GM23338 (cell line): Measurements from ENCODE around the gene PPP1R2B. TPM values are rescaled to one million over a fixed set of nuclear protein-coding genes. Genes with fewer than 3 reads are reported as not detected.
"Not testable (repeated sequence)": the region's sequence is repeated elsewhere in the genome, so short reads cannot be mapped to it uniquely, and the experiment has no call there.

Source experiments
- ATAC-seq: fragments of 200-7000 bp; cut with Tn5 transposase; 3 replicates; pipeline ENCODE4 v1.9.1; 2020
- DNase-seq: peaks from one replicate; pipeline ENCODE4 v3.0.0-alpha.2; 2015; ENCODE audit warnings: low spot score
- H2AFZ ChIP-seq: fragments of 200-600 bp; sonication (generic); 2 replicates; pipeline ENCODE4 v1.8.0; 2016; ENCODE audit warnings: antibody characterized with exemption, mild to moderate bottlenecking, moderate library complexity
- H3F3A ChIP-seq: fragments of 200-600 bp; sonication (generic); replicated peaks from 2 replicates; pipeline ENCODE4 v1.8.0; 2017; ENCODE audit warnings: antibody characterized with exemption, mixed run types, low read depth
- H3K27ac ChIP-seq: fragments of 200-600 bp; sonication (generic); 2 replicates; pipeline ENCODE4 v1.6.1; 2016; ENCODE audit warnings: low read depth
- H3K27me3 ChIP-seq: fragments of 200-600 bp; sonication (generic); 2 replicates; pipeline ENCODE4 v1.8.0; 2016; ENCODE audit warnings: mild to moderate bottlenecking, mixed run types, moderate library complexity; ENCODE audit not compliant: insufficient read depth
- H3K36me3 ChIP-seq: fragments of 200-600 bp; sonication (generic); 2 replicates; pipeline ENCODE4 v1.8.0; 2016; ENCODE audit warnings: mild to moderate bottlenecking; ENCODE audit not compliant: insufficient read depth
- H3K4me1 ChIP-seq: fragments of 200-600 bp; sonication (generic); 2 replicates; pipeline ENCODE4 v1.8.0; 2016; ENCODE audit warnings: mild to moderate bottlenecking, moderate library complexity; ENCODE audit not compliant: insufficient read depth
- H3K4me2 ChIP-seq: fragments of 200-600 bp; sonication (generic); 2 replicates; pipeline ENCODE4 v1.7.1; 2017; ENCODE audit warnings: mixed run types
- H3K4me3 ChIP-seq: fragments of 200-600 bp; sonication (generic); 2 replicates; pipeline ENCODE4 v1.6.1; 2016; ENCODE audit warnings: mixed run types
- H3K79me2 ChIP-seq: fragments of 200-600 bp; sonication (generic); replicated peaks from 2 replicates; pipeline ENCODE4 v1.8.0; 2017; ENCODE audit warnings: mild to moderate bottlenecking; ENCODE audit not compliant: insufficient read depth
- H3K9me2 ChIP-seq: fragments of 200-600 bp; sonication (generic); 2 replicates; pipeline ENCODE4 v1.8.0; 2017; ENCODE audit not compliant: insufficient read depth
- H4K20me1 ChIP-seq: fragments of 200-600 bp; sonication (generic); replicated peaks from 2 replicates; pipeline ENCODE4 v1.8.0; 2017; ENCODE audit warnings: mild to moderate bottlenecking; ENCODE audit not compliant: insufficient read depth
- H3K27ac Mint-ChIP-seq: 2 replicates; pipeline ENCODE4 v1.8.0; 2020; ENCODE audit warnings: inconsistent platforms, mild to moderate bottlenecking, moderate library complexity, mixed read lengths
- H3K27me3 Mint-ChIP-seq: 3 replicates; pipeline ENCODE4 v1.8.0; 2022; ENCODE audit warnings: low read depth, mild to moderate bottlenecking, moderate library complexity, mixed read lengths, inconsistent platforms; ENCODE audit not compliant: insufficient read depth, poor library complexity
- H3K36me3 Mint-ChIP-seq: 3 replicates; pipeline ENCODE4 v1.8.0; 2021; ENCODE audit warnings: low read depth, mild to moderate bottlenecking, inconsistent platforms, moderate library complexity, mixed read lengths
- H3K4me1 Mint-ChIP-seq: 3 replicates; pipeline ENCODE4 v1.8.0; 2020; ENCODE audit warnings: mild to moderate bottlenecking, inconsistent platforms, mixed read lengths
- H3K4me3 Mint-ChIP-seq: 3 replicates; pipeline ENCODE4 v1.8.0; 2021; ENCODE audit warnings: moderate library complexity, mild to moderate bottlenecking, inconsistent platforms, mixed read lengths
- H3K9me3 Mint-ChIP-seq: 3 replicates; pipeline ENCODE4 v1.8.0; 2020; ENCODE audit warnings: moderate library complexity, mild to moderate bottlenecking, inconsistent platforms, mixed read lengths
- CREB1 ChIP-seq: fragments of 250-450 bp; sonication (Bioruptor Pico); IDR thresholded peaks from 2 replicates; pipeline ENCODE4 v1.5.0; 2020; ENCODE audit warnings: low read depth, mild to moderate bottlenecking, moderate library complexity
- CTCF ChIP-seq, 2 experiments: fragments of 200-600 bp in 1 of 2; sonication (generic) in 1 of 2; conservative IDR thresholded peaks; 2 replicates each; pipeline versions ENCODE4 v1.5.1 to v1.6.1; 2016 to 2017; ENCODE audit warnings: antibody characterized with exemption in 2 of 2, low read depth in 2 of 2, mild to moderate bottlenecking in 2 of 2, moderate library complexity in 1 of 2
- ETS1 ChIP-seq: IDR thresholded peaks from 2 replicates; pipeline ENCODE4 v1.6.1; 2016; ENCODE audit warnings: antibody characterized with exemption
- EZH2 ChIP-seq: fragments of 200-600 bp; sonication (generic); IDR thresholded peaks from one replicate; pipeline ENCODE4 v1.8.0; 2017; ENCODE audit warnings: antibody characterized with exemption, mild to moderate bottlenecking, low read depth; ENCODE audit not compliant: unreplicated experiment
- EZH2phosphoT487 ChIP-seq: fragments of 200-600 bp; sonication (generic); IDR thresholded peaks from one replicate; pipeline ENCODE4 v1.8.1; 2018; ENCODE audit warnings: antibody characterized with exemption; ENCODE audit not compliant: unreplicated experiment
- JUNB ChIP-seq: IDR thresholded peaks from one replicate; pipeline ENCODE4 v1.6.1; 2016; ENCODE audit warnings: antibody characterized with exemption; ENCODE audit not compliant: unreplicated experiment
- POLR2AphosphoS5 ChIP-seq: IDR thresholded peaks from 2 replicates; pipeline ENCODE4 v1.6.1; 2016; ENCODE audit warnings: antibody characterized with exemption, low read depth
- REST ChIP-seq: IDR thresholded peaks from one replicate; pipeline ENCODE4 v1.6.1; 2018; ENCODE audit warnings: antibody characterized with exemption; ENCODE audit not compliant: unreplicated experiment
- STAT1 ChIP-seq: IDR thresholded peaks from one replicate; pipeline ENCODE4 v1.6.1; 2016; ENCODE audit warnings: antibody characterized with exemption; ENCODE audit not compliant: unreplicated experiment
- ZNF462 ChIP-seq: fragments of 250-450 bp; sonication (Bioruptor Pico); IDR thresholded peaks from 2 replicates; pipeline ENCODE4 v1.5.0; 2020; ENCODE audit warnings: mild to moderate bottlenecking, moderate library complexity
- polyA plus RNA-seq: library from polyadenylated mRNA; unstranded; fragments of >200 nt; fragmentation: Nextera tagmentation; extraction: Ambion mirVana; gene quantifications from 2 replicates; pipeline ENCODE4 v1.2.1, GENCODE V29; 2016
- total RNA-seq: library from RNA; depleted of rRNA; stranded (reverse); fragments of >200 nt; shearing (Covaris generic); gene quantifications from 2 replicates; pipeline ENCODE4 v1.2.3, GENCODE V29; 2014

The PPP1R2B gene
- total and polyA plus RNA-seq, 2 experiments from 2014 or later: 0.11 to 0.21 TPM

- not testable (repeated sequence) for H3K4me3 ChIP-seq, H3K9me2 ChIP-seq, H2AFZ ChIP-seq, H4K20me1 ChIP-seq, H3K4me3 Mint-ChIP-seq, ATAC-seq, H3K27me3 ChIP-seq, H3K27ac Mint-ChIP-seq, H3K4me1 ChIP-seq, H3K27ac ChIP-seq, H3K36me3 ChIP-seq, H3K4me2 ChIP-seq, DNase-seq, H3F3A ChIP-seq, H3K4me1 Mint-ChIP-seq, H3K79me2 ChIP-seq, H3K27me3 Mint-ChIP-seq
- Mint-ChIP-seq H3K36me3 (peaks cover 15% of the 10 kb centered on the region; the same call in 2 of the 3 replicates), H3K9me3 (peaks cover 20% of the 10 kb centered on the region)
Observed at GRCh38 chr5:156853055-156853454, 3.0 kb downstream of the PPP1R2B start.

- no peak for ATAC-seq
- Histone ChIP-seq H3K27me3 (no peaks in the 10 kb centered on the region), H3K4me2 (no peak overlapping the region), H3K27ac (no peak overlapping the region), H3K4me3 (no peak overlapping the region), H3K36me3 (no peaks in the 10 kb centered on the region), H2AFZ (peak overlapping the region; percentile 47; the same call in 1 of the 2 replicates), H3K4me1 (no peaks in the 10 kb centered on the region), H3K9me2 (no peaks in the 10 kb centered on the region), H3K79me2 (no peaks in the 10 kb centered on the region), H4K20me1 (no peaks in the 10 kb centered on the region), H3F3A (no peaks in the 10 kb centered on the region)
- Mint-ChIP-seq H3K27me3 (no peaks in the 10 kb centered on the region), H3K36me3 (no peaks in the 10 kb centered on the region), H3K9me3 (peaks cover 2% of the 10 kb centered on the region; the same call in 2 of the 3 replicates), H3K27ac (no peak overlapping the region; the same call in 1 of the 2 replicates), H3K4me3 (no peak overlapping the region), H3K4me1 (no peaks in the 10 kb centered on the region)
- DNase-seq: no peak
- no peak for TF ChIP-seq JUNB
- TF ChIP-seq ZNF462 (CRISPR knock-in tag): no peak
- TF ChIP-seq CTCF (conservative IDR thresholded peaks at IDR 0.05; ENCODE audit: low read depth in 2 of 2): no peak
- no peak for TF ChIP-seq CREB1 (CRISPR knock-in tag)
- TF ChIP-seq STAT1: no peak
- no peak for TF ChIP-seq EZH2phosphoT487
- no peak for TF ChIP-seq ETS1
- no peak for TF ChIP-seq EZH2
- no peak for TF ChIP-seq POLR2AphosphoS5
- no peak for TF ChIP-seq REST
Observed at GRCh38 chr5:156865427-156865826, 15.3 kb downstream of the PPP1R2B start.
